ENCODE data around the gene KIFBP.
A peak's percentile ranks its signal among the peaks of the same experiment; 100 is the strongest.
"Not testable (repeated sequence)": the region's sequence is repeated elsewhere in the genome, so short reads cannot be mapped to it uniquely, and the experiment has no call there.

Gene KIFBP, protein sequence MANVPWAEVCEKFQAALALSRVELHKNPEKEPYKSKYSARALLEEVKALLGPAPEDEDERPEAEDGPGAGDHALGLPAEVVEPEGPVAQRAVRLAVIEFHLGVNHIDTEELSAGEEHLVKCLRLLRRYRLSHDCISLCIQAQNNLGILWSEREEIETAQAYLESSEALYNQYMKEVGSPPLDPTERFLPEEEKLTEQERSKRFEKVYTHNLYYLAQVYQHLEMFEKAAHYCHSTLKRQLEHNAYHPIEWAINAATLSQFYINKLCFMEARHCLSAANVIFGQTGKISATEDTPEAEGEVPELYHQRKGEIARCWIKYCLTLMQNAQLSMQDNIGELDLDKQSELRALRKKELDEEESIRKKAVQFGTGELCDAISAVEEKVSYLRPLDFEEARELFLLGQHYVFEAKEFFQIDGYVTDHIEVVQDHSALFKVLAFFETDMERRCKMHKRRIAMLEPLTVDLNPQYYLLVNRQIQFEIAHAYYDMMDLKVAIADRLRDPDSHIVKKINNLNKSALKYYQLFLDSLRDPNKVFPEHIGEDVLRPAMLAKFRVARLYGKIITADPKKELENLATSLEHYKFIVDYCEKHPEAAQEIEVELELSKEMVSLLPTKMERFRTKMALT

DNA sequence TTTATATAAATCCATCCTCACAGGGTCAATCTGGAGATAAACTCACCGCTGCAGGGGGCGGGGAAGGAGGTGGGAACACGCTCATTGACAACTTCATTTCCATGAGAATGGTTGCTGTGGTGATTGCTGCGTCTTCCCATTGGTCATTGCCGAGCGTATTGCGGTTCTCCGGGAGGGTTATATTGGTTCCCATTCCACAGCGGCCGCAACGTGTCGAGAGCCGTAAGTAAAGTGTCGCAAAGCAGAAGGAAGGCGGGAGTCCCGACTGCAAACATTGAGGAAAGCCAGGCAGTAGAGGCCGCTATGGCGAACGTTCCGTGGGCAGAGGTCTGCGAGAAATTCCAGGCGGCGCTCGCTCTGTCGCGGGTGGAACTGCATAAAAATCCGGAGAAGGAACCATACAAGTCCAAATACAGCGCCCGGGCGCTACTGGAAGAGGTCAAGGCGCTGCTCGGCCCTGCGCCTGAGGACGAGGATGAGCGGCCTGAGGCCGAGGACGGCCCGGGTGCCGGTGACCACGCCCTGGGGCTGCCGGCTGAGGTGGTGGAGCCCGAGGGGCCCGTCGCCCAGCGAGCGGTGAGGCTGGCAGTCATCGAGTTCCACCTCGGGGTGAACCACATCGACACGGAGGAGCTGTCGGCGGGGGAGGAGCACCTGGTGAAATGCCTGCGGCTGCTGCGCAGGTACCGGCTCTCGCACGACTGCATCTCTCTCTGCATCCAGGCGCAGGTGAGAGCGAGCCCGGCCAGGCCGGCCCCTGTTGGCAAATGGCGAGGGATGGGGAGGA is at the start of gene KIFBP:
Gene KIFBP (plus strand): TSS at position 274 of the 787 bp plus-strand sequence. CDS start 30 bp downstream, at position 304.
- FAIRE-seq: peak; percentile 71

DNA sequence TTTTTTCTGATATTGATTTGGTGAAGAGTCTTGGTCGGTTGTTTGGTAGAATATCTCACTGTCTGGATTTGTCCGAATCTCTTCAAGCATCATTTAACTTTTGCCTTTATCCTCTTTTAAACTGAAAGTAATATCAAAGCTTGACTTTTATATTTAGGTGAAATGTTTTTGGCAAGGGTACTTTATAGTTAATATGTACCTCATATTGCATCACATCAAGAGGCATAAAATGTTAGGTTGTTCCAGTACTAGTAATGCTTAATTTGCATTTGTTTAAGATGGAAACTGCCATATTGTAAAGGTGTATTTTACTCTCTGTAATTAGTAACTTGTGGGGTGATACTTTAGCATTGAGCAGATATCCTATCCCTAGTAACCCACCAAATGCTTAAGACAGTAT is 49.7 kb upstream of the KIFBP start:
- no peak for FAIRE-seq

DNA sequence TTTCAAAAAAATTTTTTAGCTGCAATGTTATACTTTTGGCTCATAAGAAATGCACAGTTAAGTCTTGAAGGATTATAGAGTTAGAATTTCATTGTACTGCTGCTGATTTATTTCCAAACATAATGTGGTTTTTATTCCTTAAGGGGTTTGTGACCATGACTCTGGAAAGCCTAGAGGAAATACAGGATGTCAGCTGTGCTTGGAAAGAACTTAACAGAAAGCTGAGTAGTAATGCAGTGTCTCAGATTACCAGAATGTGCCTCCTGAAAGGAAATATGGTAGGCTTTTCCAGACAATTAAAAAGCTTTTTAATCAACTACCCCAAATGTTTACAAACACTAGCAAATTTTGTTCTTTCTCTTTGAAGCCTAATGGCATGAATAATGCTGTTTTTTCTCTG is 47.7 kb upstream of the KIFBP start:
- FAIRE-seq: peak; percentile 21

DNA sequence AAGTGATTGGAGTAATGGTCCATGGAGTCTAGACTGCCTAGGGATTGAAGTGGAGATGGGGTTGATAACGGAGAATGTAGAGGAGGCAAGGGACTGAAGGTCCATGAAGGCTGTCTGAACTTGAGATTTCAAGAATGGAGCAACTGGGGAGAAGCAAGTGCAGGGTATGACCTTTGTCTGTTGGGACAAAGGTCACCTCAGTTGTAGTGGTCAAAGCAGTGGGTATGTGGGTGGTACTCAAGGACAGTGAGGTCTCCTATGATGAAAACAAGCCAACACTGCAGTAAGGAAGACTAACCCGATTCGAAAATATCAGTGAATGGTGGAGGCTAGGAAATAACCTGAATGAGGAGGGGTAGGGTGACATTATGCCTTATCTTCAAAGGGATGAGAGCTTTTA is 38.0 kb upstream of the KIFBP start:
- FAIRE-seq: no peak

DNA sequence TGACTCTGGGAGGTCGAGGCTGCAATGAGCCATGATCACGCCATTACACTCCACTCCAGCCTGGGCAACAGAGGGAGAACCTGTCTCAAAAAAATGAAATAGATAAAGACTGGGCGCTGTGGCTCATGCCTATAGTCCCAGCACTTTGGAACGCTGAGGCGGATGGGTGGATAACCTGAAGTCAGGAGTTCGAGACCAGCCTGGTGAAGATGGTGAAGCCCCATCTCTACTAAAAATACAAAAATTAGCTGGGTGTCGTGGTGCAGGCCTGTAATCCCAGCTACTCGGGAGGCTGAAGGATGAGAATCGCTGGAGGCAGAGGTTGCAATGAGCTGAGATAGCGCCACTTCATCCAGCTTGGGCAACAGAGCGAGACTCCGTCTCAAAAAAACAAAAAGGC is 33.7 kb upstream of the KIFBP start:
- FAIRE-seq: no peak

DNA sequence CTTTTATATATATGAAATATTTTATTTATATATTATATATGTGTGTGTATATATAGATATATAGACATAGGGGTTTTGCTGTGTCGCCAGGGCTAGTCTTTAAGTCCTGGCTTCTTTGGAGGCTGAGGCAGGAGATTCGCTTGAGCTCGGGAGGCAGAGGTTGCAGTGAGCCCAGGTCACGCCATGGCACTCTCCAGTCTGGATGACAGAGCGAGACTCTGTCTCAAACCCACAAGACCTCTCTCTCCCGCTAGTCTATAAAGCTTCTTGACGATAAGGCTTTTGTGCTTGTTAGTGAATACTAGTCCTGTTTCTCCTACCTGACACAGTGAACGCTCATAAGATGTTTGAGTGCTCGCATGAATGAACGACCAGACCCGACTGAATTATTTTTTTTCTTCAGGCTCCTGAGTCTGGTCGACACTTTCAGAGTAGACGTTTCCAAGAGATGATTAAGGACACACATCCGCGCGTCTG is 33.2 kb upstream of the KIFBP start:
- no peak for FAIRE-seq

DNA sequence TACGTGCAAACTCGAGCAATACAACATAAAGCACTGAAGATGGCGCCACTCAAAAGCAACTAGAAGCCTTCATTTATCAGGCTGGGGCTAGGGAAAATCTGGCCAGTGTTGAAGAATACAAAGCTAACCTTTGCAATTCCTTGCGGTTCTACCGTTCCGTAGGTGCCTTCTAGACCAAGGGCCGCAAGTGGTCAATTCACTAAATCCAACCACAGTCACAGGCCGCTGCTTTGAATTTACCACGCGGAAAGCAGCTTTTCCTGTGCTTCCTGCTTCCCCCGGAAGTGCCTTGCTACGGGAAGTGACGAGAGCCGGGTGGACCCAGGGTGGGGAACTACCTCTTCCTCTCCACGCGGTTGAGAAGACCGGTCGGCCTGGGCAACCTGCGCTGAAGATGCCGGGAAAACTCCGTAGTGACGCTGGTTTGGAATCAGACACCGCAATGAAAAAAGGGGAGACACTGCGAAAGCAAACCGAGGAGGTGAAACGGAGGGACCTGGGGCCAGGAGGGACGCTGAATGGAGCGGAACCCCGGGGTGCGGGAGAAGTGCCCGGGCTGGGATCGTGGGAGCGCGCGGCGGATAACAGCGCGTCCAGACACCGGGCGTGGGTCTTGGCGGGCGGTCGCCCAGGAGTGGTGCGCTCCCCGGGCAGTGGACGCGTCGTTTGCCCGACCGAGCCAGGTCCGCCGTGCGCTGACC is 32.6 kb upstream of the KIFBP start, which contains the start of gene DDX21:
Gene DDX21 (plus strand): TSS at position 339 of the 701 bp plus-strand sequence. CDS start 56 bp downstream, at position 395.
- FAIRE-seq: no peak

DNA sequence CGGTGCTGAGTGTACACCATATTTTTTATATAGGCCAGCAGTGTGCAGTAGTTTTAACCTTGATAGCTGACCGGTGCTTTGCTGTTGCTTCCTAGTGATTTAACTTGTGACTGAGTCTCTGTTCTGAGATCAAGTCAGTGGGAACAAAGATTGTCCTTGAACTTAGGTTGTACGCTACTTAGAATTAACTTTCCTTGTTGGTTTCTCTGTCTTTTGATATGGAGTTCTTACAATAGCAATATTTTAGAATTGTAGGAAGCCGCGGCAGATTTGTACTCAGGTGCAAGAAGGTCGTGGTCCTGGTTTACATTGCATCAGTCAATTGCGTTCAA is 31.4 kb upstream of the KIFBP start:
- FAIRE-seq: no peak

DNA sequence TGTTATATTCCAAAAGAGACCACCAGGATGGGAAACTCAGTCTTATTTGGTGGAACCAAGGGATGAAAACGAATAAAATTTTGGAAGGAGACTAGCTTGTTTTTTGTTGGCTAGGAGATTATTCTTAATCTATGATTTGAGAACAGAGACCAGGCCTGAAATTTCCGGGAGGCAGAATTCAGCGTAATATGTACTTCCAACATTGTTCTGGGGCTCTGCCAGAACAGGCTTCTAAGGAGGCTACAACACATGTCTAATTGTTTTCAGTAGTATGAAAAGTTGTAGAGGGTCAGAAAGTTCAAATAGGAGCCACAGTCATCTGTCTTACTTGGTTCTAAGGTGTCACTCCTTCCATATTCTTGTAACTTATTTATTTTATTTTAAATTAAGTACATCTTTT is 30.9 kb upstream of the KIFBP start:
- no peak for FAIRE-seq

DNA sequence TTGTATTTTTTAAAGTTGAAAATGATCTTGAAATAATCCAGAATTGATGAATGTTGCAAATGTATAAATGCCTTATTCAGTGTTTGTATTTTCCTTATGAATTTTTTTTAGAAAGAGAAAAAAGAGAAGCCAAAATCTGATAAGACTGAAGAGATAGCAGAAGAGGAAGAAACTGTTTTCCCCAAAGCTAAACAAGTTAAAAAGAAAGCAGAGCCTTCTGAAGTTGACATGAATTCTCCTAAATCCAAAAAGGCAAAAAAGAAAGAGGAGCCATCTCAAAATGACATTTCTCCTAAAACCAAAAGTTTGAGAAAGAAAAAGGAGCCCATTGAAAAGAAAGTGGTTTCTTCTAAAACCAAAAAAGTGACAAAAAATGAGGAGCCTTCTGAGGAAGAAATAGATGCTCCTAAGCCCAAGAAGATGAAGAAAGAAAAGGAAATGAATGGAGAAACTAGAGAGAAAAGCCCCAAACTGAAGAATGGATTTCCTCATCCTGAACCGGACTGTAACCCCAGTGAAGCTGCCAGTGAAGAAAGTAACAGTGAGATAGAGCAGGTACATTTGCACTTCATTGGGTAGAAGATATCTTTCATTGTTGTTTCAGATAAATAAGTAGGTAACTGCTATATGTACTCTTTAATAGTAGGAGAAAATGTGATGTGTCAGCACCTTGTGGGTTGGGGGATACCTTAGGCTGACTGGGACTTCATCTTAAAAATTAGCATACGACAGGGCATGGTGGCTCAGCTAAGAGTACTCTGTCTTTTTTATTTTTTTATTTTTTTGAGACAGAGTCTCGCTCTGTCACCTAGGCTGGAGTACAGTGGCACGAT is 28.7 kb upstream of the KIFBP start:
- no peak for FAIRE-seq

DNA sequence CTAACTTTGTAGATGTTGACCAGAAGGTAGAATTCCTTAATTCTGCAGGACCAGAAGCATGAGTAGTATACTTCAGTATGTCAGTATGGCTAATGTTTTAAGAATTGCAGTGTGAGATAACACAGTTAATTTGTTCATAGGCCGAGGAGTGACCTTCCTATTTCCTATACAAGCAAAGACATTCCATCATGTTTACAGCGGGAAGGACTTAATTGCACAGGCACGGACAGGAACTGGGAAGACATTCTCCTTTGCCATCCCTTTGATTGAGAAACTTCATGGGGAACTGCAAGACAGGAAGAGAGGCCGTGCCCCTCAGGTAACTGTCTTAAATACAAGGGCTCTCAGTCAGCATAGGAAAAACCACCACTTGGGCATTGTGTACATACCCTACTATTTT is 25.5 kb upstream of the KIFBP start:
- no peak for FAIRE-seq

DNA sequence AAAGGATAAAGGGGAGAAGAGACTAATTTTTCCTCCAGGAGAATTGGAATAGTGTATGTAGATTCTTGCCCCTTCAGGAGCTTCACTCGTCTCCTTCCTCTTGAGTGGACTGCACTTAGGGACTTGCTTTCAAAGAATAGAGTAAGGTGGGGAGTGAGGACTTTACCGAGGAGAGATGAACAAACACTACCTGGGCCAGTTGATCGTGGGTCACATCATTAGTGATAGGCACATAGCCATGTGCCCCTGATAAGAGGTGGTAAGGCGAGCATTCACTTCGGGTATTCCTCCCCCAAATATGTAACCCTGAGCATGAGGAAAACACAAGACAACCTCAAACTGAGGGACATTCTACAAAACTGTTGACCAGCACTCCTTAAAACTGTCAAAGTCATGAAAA is 14.6 kb upstream of the KIFBP start:
- FAIRE-seq: no peak

DNA sequence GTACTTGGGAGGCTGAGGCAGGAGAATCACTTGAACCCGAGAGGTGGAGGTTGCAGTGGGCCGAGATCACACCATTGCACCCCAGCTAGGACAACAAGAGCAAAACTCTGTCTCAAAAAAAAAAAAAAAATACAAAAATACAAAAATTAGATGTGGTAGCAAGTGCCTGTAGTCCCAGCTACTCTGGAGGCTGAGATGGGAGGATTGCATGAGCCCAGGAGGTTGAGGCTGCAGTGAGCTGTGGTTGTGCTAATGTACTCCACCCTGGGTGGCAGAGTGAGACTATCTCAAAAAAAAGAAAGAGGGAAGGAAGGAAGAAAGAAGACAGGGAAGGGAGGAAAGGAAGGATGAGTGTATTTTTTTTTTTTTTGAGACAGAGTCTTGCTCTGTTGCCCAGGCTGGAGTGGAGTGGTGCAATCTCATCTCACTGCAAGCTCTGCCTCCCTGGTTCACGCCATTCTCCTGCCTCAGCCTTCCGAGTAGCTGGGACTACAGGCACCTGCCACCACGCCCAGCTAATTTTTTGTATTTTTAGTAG is 12.6 kb upstream of the KIFBP start:
- not testable (repeated sequence) for FAIRE-seq

DNA sequence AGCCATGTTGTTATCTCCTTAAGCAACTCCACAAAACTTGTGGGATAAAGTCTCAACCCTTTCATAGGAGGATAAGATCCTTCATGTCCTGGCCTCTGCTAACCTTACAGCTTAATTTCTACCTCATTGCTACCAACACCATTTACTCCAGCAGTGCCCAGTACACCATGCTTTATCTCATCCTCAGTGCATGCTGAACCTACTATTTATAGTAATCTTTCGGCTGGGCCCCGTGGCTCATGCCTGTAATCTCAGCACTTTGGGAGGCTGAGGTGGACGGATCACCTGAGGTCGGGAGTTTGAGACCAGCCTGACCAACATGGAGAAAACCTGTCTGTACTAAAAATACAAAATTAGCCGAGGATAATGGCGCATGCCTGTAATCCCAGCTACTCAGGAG is 8.9 kb upstream of the KIFBP start:
- not testable (repeated sequence) for FAIRE-seq

DNA sequence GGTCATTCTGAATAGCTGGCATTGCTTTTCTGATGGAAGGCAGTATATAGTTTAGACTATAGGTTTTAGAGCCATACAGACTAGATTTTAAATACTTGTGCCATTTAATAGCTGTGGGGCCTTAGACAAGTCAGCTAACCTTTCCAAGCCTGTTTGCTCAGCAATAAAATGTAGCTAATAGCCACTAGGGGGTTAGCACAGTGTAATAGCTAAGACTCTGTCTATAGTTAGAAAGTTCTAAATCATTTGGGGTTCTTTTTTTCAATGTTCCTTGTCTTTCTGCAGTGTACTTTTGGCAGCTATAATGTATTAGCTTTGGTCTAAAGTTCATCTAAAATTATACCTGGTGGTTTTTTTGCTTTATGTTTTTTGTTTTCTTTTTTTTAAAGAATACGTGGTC is 7.5 kb upstream of the KIFBP start:
- no peak for FAIRE-seq

DNA sequence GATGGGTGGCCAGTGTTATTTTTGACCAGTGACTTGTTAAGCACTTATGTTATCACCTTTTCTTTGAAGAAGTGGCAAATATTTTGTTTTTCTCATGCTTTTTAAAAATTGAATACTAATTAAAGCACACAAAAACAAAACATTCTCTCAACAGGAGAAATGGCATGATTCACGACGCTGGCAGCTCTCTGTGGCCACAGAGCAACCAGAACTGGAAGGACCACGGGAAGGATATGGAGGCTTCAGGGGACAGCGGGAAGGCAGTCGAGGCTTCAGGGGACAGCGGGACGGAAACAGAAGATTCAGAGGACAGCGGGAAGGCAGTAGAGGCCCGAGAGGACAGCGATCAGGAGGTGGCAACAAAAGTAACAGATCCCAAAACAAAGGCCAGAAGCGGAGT is 6.2 kb upstream of the KIFBP start:
- no peak for FAIRE-seq

DNA sequence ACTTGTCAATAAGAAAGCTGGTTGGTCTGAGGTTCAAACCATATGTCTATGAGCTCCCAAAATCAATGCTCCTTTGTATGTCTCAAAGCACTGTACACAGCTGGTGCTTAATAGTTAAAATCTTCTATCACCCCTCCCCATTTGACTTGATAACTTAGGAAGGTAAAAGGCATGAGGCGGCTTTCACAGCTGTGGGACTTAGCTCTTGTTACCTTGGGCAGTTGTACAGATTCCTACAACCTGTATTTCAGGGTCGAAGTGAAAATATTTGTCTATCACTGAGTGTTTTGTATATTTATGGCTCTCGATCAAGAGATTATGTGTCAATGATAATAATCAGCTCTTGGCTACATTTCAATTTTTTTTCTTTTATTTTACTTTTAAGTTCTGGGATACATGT is 992 bp upstream of the KIFBP start:
- no peak for FAIRE-seq

DNA sequence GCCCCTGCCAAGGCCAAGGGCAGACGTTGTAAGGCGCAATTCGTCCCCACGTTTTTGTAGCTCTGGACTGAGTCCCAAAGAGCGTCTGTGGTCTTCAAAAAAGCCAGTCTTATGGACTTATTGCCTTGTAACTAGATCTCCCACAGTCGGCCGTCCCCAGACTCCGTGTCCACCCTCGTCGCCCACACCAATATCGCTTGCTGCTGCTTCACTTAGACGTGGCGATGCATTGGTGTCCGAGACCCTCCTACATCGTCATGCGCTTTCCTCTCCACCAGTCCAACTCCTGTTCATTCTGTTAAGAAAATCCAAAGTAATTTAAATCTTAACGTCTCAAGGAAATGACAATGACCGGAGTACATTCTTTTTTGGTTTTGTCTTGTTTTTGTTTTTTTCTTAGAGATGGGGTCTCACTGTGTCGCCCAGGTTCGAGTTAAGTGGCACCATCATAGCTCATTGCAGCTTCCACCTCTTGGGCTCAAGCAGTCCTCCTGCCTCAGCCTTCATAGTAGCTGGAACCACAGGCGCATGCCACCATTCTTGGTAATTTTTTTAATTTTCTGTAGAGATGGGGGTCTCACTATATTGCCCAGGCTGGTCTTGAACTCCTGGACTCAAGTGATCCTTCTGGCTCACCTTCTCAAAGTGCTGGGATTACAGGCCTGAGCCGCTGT is 851 bp downstream of the KIFBP start:
- FAIRE-seq: no peak

DNA sequence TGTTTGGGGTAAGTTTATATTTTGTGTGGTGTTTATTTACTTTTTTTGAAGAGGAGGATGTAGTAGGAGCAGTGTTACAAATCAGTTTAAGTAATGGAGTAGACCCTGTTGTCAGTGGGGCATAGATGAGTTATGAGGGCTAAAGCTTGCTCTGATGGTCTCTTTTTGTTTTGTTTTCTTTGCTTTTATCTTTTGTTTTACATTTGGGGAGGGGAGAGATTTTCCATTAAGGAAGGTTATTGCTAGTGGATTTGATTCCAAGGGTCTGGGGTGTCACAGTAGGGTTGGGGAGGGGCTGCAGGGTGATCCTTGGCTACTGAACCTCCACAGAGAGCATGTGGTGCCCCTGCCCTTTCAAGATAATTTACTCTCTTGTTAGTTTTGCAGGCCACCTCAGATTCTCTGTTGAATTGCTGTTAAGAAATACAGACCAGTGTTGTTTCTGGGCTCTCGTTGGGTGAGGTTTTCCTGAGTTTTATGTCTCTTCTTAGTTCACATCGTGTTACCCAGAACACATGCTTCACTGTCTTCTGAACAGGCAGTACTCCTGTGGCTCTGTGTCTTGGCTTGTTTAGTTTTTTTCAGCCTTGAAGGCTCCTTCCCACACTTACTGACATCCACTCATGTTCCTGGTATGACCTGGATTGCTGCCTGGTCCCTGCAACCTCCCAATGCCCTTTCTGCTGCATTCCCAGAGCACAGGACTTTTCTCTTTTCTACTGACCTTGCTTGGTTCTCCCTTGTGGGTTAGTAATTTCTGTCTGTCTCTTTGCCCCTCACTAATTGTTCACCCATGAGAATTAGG is 4.2 kb downstream of the KIFBP start:
- no peak for FAIRE-seq

DNA sequence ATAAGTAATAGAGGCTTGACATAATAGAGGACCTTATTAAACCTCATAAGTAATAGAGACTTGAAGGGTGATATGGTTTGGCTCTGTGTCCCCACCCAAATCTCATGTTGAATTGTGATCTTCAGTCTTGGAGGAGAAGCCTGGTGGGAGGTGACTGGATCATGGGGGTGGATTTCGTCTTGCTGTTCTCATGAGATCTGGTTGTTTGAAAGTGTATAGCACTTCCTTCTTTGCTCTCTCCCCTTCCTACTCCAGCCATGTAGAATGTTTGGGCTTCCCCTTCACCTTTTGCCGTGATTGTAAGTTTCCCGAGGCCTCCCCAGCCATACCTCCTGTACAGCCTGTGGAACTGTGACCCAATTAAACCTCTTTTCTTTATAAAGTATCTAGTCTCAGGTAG is 8.6 kb downstream of the KIFBP start:
- FAIRE-seq: no peak
